Gastrocnemius medialis (tissue), 4 donors: ENCODE results near the gene RPL23. TPM values are rescaled to one million over a fixed set of nuclear protein-coding genes. Genes with fewer than 3 reads are reported as not detected.
A peak's percentile ranks its signal among the peaks of the same experiment; 100 is the strongest.

Experiments used
- ATAC-seq, 2 donors: fragments of 150-250 bp; one replicate each; pipeline ENCODE4 v1.9.1; 2016
- DNase-seq, 2 donors: peaks; one replicate each; pipeline ENCODE4 v3.0.0-alpha.2; 2019
- H3K27ac ChIP-seq, 4 donors: fragments of 200-600 bp; sonication (generic); 1 replicate in 1 of 4; 2 replicates in 3 of 4; pipeline ENCODE4 v1.5.1; 2016 to 2018; ENCODE audit warnings: mild to moderate bottlenecking in 2 of 4, moderate library complexity in 1 of 4
- H3K27me3 ChIP-seq, 3 donors: fragments of 200-600 bp; sonication (generic) in 2 of 3; 1 replicate in 1 of 3; 2 replicates in 2 of 3; pipeline versions ENCODE4 v1.5.1 to v1.6.0; 2016 to 2019; ENCODE audit warnings: mild to moderate bottlenecking in 1 of 3, moderate library complexity in 1 of 3
- H3K36me3 ChIP-seq, 2 donors: fragments of 200-600 bp; sonication (generic) in 1 of 2; one replicate each; pipeline ENCODE4 v1.5.1; 2017 to 2018
- H3K4me1 ChIP-seq, 2 donors: fragments of 200-600 bp; sonication (generic) in 1 of 2; one replicate each; pipeline ENCODE4 v1.5.1; 2016 to 2017; ENCODE audit warnings: mild to moderate bottlenecking in 2 of 2
- H3K4me3 ChIP-seq, 4 donors: fragments of 200-600 bp; sonication (generic) in 3 of 4; 1 replicate in 1 of 4; 2 replicates in 3 of 4; pipeline ENCODE4 v1.5.1; 2016 to 2019; ENCODE audit warnings: mild to moderate bottlenecking in 2 of 4
- H3K9me3 ChIP-seq, 3 donors: fragments of 200-600 bp; sonication (generic) in 2 of 3; 1 replicate in 1 of 3; 2 replicates in 2 of 3; pipeline ENCODE4 v1.5.1; 2016 to 2019
- CTCF ChIP-seq, 5 experiments: fragments of 450-650 bp in 3 of 5; fragments of 200-600 bp in 2 of 5; sonication (generic) in 2 of 5; IDR thresholded peaks in 4 of 5; conservative IDR thresholded peaks in 1 of 5; 1 replicate in 4 of 5; 2 replicates in 1 of 5; pipeline ENCODE4 v1.5.1; 2016 to 2019; ENCODE audit warnings: antibody characterized with exemption in 5 of 5, mild to moderate bottlenecking in 3 of 5, moderate library complexity in 3 of 5
- POLR2A ChIP-seq, 2 donors: fragments of 450-650 bp; IDR thresholded peaks; one replicate each; pipeline ENCODE4 v1.6.1; 2017; ENCODE audit warnings: antibody characterized with exemption in 2 of 2, mild to moderate bottlenecking in 2 of 2, moderate library complexity in 2 of 2
- in situ Hi-C, 4 donors: fragments of 200-750 bp; cut with MboI; loops; one replicate each; pipeline versions ENCODE4 v1.15.0 to v1.8.0; 2017; ENCODE audit warnings: low sequenced_read_pairs in 4 of 4
- intact Hi-C: fragments of 100-400 bp; cut with DNase I; formaldehyde crosslinking; loops from one replicate; pipeline ENCODE4 v1.15.1; 2023; ENCODE audit warnings: low total_unique reads
- total RNA-seq, 4 donors: library from RNA; depleted of rRNA; stranded (reverse); fragments of >200 nt; gene quantifications; one replicate each; pipeline versions ENCODE4 v1.1.0 to v1.2.3, GENCODE V29; 2016

RPL23 gene
- total RNA-seq, 4 donors from 2014 or later = 878 to 1,126 (median 955) TPM

- H3K9me3 ChIP-seq = no peaks in the 10 kb centered on the region
- DNase-seq (no peak), ATAC-seq (no peak)
- no peak for TF ChIP-seq POLR2A (IDR thresholded peaks at IDR 0.05)
- TF ChIP-seq CTCF (IDR thresholded peaks at IDR 0.05 in 4 of 5, conservative IDR thresholded peaks at IDR 0.05 in 1 of 5) = no peak
- no peaks in the 10 kb centered on the region for H3K27me3 ChIP-seq
- H3K4me1 ChIP-seq = peaks cover 20 to 23% of the 10 kb centered on the region in 2 donors
- H3K27ac ChIP-seq = no peak overlapping the region
- no peak overlapping the region for H3K4me3 ChIP-seq
- in situ Hi-C loops = no loop called here
- intact Hi-C loops = no loop called here
- H3K36me3 ChIP-seq = peaks cover 0 to 53% of the 10 kb centered on the region in 2 donors
Observed at GRCh38 chr17:38848557-38848891, 5.0 kb downstream of the RPL23 start.

- no peak overlapping the region for H3K4me3 ChIP-seq
- in situ Hi-C loops (no loop called here), intact Hi-C loops (no loop called here)
- H3K4me1 ChIP-seq = no peaks in the 10 kb centered on the region
- DNase-seq (peak in 1 of 2 donors; percentile 82), ATAC-seq (peak in 1 of 2 donors; percentile 77)
- peaks cover 0 to 21% of the 10 kb centered on the region in 2 donors for H3K36me3 ChIP-seq
- H3K9me3 ChIP-seq = no peaks in the 10 kb centered on the region
- H3K27me3 ChIP-seq = no peaks in the 10 kb centered on the region
- TF ChIP-seq CTCF (IDR thresholded peaks at IDR 0.05 in 4 of 5, conservative IDR thresholded peaks at IDR 0.05 in 1 of 5) (no peak), POLR2A (IDR thresholded peaks at IDR 0.05) (no peak)
- peak overlapping the region in 2 of 4 donors; percentile 32 to 72 for H3K27ac ChIP-seq
Observed at GRCh38 chr17:38844261-38844757, 9.2 kb downstream of the RPL23 start.

GRCh38 chr17:38825762-38826247 lies 27.7 kb downstream of the RPL23 start:
- Histone ChIP-seq H3K4me3 (peak overlapping the region; percentile 69 to 100 (median 90)), H3K27me3 (no peaks in the 10 kb centered on the region), H3K27ac (peak overlapping the region; percentile 96 to 99 (median 98)), H3K36me3 (peaks cover 0 to 3% of the 10 kb centered on the region in 2 donors), H3K4me1 (peaks cover 18 to 21% of the 10 kb centered on the region in 2 donors), H3K9me3 (no peaks in the 10 kb centered on the region)
- TF ChIP-seq POLR2A (IDR thresholded peaks at IDR 0.05) (no peak), CTCF (IDR thresholded peaks at IDR 0.05 in 4 of 5, conservative IDR thresholded peaks at IDR 0.05 in 1 of 5) (no peak)
- in situ Hi-C loops = no loop called here
- intact Hi-C loops = loop anchor here (1.0 to 2.0 kb wide), 5 partner anchors 27 to 327 kb away; partner anchors contain the start of genes PIP4K2B, PSMB3 and RPL23
- ATAC-seq = no peak
- DNase-seq = no peak

- Histone ChIP-seq H3K27me3 (no peaks in the 10 kb centered on the region), H3K4me1 (peaks cover 18 to 21% of the 10 kb centered on the region in 2 donors), H3K36me3 (peaks cover 0 to 10% of the 10 kb centered on the region in 2 donors), H3K4me3 (peak within 1 kb of the TSS; percentile 69 to 100 (median 90)), H3K27ac (peak within 1 kb of the TSS; percentile 96 to 99 (median 98)), H3K9me3 (no peaks in the 10 kb centered on the region)
- intact Hi-C loops = loop anchor here (1.0 to 2.0 kb wide), 5 partner anchors 26 to 328 kb away; partner anchors contain the start of genes PIP4K2B, PSMB3 and RPL23
- DNase-seq (peak; percentile 79 to 96), ATAC-seq (peak; percentile 96 to 97)
- TF ChIP-seq CTCF (IDR thresholded peaks at IDR 0.05 in 4 of 5, conservative IDR thresholded peaks at IDR 0.05 in 1 of 5) (no peak), POLR2A (IDR thresholded peaks at IDR 0.05) (peak; percentile 71 to 85)
- in situ Hi-C loops = no loop called here
Observed at GRCh38 chr17:38824899-38825761, 28.4 kb downstream of the RPL23 start, which contains the start of gene CWC25. Gene CWC25 (minus strand): TSS chr17:38825321. CDS start chr17:38825183, 138 bp downstream.
